HG03378 (cell line): ENCODE measurements around the gene MICOS13.

Experiments used
- ATAC-seq: cut with Tn5 transposase; IDR thresholded peaks from one replicate; pipeline ENCODE4 v1.9.1; 2021; ENCODE audit warnings: mild to moderate bottlenecking, moderate library complexity; ENCODE audit not compliant: unreplicated experiment

The MICOS13 gene

DNA sequence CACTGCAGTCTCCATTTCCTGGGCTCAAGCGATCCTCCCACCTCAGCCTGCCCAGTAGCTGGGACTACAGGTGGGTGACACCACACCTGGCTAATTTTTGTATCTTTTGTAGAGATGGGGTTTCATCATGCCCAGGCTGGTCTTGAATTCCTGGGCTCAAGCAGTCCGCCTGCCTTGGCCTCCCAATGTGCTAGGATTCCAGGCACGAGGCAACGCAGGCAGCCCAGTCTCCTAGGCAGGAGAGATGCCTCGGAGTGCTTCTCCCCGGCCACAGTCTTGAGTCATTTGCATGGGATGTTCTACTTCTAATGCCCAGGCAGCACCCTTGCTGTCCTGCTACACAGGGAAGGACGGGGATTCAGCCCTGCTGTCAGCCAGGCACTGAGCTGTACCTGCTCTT is 8.7 kb downstream of the MICOS13 start:
- ATAC-seq = no peak

DNA sequence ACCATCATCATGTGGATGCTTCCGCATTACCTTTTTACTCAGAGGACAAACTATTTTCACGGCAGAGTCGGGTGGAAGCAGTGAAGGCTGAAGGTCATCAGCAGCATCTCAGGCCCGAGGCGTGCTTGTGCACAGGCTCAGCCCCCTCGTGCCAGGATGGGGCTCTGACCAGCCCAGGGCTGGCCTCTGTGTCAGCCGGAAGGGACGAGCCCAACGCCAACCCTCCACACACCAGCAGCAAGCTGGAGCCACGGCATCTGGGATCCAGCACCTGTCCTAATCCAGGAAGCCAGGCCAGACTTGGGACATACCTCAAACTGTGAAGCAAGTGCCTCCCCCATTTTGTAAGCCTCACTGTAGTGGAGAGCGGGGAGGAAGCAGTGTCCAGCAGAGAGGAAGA is 11.1 kb downstream of the MICOS13 start:
- ATAC-seq = no peak

DNA sequence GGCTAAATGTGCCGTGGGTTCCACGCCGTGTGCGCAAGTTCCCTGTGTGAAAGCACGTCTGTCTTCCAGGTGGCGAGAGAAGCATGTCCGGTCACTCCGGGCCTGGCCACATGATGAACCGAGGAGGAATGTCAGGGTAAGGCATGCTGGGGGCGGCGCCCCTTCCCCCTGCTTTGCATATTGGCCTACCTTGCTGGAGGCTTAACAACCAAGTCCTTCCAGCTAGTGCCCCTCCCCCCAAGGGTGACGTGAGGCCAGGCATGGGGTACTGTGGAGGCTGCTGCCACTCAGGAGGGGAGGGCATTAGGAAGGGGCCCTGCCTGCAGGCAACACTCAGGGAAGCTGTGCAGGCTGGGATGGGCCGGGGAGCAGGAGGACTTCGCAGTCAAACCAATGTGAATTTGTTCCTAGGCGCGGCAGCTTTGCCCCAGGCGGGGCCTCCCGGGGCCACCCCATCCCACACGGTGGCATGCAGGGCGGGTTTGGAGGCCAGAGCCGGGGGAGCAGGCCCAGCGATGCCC is 12.5 kb downstream of the MICOS13 start:
- ATAC-seq = no peak

- ATAC-seq = no peak
Observed at GRCh38 chr19:5666921-5667610, 13.2 kb downstream of the MICOS13 start.

- ATAC-seq = no peak
Observed at GRCh38 chr19:5665781-5666513, 14.4 kb downstream of the MICOS13 start.

DNA sequence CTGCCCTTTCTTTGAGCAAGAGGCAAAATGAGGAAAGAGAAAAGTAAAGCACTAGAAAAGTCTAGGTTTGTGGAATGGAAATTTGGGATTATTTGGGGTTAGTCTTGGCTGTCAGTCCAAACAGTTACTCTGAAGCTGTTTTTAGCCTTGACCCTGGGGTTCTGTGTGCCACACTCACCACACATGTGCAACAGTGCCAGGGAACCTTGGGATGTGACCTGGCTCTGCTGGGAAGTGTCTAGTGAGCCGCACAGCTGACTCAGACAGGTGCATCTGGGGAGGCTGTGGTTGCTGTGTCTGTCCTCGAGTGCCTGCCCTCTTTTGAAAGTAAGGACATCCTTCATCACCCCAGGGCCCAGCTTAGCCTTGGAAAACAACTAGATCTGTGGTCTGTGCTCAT is 15.8 kb downstream of the MICOS13 start:
- ATAC-seq = no peak

- ATAC-seq = no peak
Observed at GRCh38 chr19:5663904-5664303, 16.4 kb downstream of the MICOS13 start.

DNA sequence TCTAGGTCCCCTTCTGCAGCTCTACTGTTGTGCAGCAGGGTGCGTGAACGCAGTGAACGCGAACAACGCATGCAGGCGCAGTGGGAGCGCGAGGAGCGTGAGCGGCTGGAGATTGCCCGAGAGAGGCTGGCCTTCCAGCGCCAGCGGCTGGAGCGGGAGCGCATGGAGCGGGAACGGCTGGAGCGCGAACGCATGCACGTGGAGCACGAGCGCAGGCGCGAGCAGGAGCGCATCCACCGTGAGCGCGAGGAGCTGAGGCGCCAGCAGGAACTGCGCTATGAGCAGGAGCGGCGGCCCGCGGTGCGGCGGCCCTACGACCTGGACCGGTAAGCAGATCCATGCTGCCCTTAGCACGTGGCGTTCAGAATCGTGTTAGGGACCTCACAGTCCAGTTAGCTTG is 18.8 kb downstream of the MICOS13 start:
- no peak for ATAC-seq

DNA sequence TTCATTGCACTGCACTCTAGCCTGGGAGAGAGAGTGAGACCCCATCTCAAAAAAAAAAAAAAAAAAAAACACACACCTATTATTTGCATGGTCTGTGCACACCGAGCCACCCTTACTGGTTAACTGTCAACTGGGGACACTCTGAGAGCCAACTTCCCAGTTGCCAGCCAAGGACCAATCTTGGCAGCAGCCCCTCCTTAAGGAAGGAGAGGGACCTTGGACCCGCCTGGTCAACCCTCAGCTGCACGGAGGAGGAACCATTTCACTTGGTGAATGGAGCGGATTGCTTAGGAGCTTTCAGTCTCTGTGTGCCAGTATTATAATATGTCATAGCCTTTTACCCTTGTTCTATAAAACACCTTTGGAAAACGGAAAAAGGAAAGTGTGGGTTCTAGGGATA is 24.9 kb downstream of the MICOS13 start:
- no peak for ATAC-seq

DNA sequence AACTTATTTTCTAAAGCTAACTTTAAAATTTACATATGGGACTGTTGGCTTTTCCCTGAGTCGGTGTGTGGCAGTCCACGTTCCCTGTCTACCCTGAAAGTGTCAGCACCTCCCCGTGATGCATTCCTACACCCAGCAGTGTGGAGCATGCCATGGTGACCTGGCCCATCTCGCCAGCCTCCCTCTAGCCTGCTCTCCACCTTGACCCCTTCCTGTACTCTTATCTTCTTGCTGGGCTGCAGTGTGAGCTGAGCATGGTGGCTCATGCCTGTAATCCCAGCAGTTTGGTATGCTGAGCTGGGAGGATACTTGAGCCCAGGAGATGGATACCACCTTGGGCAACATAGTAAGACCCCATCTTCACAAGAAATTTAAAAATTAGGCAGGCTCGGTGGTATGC is 25.4 kb downstream of the MICOS13 start:
- no peak for ATAC-seq

- no peak for ATAC-seq
Observed at GRCh38 chr19:5652261-5652660, 28.1 kb downstream of the MICOS13 start.

- no peak for ATAC-seq
Observed at GRCh38 chr19:5651361-5651760, 29.0 kb downstream of the MICOS13 start.

- no peak for ATAC-seq
Observed at GRCh38 chr19:5648464-5648863, 31.9 kb downstream of the MICOS13 start.

GRCh38 chr19:5646703-5647102 is 33.6 kb downstream of the MICOS13 start:
- ATAC-seq = no peak

DNA sequence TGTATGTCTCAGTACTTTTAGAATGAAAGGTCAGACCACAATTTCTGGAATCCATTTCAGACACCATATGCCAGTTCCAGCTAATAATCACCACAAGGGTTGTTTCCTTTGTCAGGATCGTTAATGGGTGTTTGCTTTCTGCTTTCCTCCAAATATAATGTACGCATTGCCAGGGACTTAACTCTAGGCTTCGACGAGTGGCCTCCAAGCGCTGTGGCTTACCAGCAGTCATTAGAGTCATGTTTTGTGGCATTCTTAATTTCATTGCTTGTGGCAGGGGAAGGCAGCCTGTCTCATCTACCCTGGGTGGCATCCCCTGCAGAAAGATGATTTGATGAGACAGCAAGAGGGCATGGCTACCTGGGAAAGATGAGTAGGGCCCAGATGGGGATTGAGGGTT is 34.9 kb downstream of the MICOS13 start:
- ATAC-seq = no peak

- no peak for ATAC-seq
Observed at GRCh38 chr19:5644037-5644436, 36.3 kb downstream of the MICOS13 start.

DNA sequence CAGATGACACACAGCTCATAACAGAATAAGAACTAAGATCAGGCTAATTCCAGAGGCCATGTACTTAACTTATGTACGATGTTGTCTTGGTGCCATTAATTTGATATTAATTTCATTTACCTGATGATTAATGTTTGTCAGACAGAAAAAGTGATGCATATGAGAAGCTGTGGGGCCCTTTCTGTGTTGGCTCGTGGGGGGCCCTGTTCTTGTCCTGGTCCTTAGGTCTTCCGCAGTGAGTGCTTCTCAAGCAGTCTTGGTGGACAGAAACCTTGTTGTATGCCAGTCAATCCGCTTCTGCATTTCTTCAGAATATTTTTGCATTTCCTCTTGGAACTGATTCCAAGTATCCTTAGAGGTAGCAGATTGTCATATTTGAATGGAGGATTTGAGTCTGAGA is 37.3 kb downstream of the MICOS13 start:
- ATAC-seq = no peak

- no peak for ATAC-seq
Observed at GRCh38 chr19:5642204-5642603, 38.1 kb downstream of the MICOS13 start.

- no peak for ATAC-seq
Observed at GRCh38 chr19:5641171-5641570, 39.1 kb downstream of the MICOS13 start.

- ATAC-seq = no peak
Observed at GRCh38 chr19:5637971-5638370, 42.3 kb downstream of the MICOS13 start.

DNA sequence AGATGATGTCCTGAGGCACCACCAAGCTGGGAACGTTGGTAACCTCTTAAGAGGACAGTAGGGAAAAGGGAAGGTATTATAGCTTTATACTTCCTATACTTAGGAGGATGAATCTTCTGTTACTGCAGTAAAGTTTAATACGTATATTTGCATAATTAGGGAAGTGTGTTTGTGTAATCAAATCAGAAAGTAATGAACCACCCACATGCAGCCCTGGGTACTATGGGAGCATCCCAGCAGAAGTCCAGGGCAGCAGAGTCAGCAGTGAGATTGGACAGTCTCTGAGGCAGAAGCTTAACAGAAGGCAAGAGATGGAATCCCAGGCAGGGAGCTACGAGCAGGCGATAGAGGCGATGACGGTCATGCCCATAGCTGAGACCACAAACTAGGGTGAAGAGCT is 44.9 kb downstream of the MICOS13 start:
- no peak for ATAC-seq

DNA sequence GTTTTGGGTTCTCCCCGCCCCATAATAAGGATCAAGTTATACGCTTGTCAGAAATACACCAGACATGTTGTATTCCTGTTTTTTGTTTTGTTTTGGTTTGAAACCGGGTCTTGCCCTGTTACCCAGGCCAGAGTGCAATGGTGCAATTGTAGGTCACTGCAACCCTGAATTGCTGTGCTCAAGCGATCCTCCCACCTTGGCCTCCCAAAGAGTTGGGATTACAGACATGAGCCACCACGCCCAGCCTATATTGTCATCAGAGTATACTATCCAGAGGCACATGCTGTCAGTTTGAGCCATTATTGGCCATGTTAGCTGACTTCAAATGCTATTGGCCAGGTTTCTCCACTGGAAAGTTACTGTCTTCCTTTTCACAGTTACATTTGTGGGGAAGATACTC is 47.7 kb downstream of the MICOS13 start:
- ATAC-seq = no peak

- ATAC-seq = no peak
Observed at GRCh38 chr19:5632241-5632612, 48.1 kb downstream of the MICOS13 start.
